Inferior parietal cortex (tissue), 1 donor: Measurements from ENCODE around the gene CCL19.

ENCODE experiments used
- DNase-seq: peaks from one replicate; pipeline ENCODE4 v3.0.0-alpha.2; 2016; ENCODE audit errors: extremely low spot score

Gene CCL19

DNA sequence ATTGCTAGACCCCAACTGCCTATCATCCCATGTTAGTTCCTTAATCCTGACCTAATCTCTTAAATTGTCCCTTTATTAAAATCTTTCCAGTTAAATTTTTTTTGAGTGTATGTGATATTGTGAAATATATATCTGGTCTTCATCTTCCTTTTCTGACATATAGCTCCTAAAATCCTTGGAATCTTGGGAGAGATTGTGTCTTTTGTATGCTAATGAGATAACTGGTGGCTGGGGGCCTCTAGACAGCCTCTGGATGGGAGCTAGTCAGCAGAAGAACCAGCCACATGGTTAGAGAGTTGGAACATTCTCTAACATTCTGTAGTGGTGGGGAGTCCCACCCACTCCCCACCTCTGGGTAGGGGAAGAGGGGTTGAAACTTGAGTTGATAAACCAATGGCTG is 3.7 kb upstream of the CCL19 start:
- DNase-seq: no peak

DNA sequence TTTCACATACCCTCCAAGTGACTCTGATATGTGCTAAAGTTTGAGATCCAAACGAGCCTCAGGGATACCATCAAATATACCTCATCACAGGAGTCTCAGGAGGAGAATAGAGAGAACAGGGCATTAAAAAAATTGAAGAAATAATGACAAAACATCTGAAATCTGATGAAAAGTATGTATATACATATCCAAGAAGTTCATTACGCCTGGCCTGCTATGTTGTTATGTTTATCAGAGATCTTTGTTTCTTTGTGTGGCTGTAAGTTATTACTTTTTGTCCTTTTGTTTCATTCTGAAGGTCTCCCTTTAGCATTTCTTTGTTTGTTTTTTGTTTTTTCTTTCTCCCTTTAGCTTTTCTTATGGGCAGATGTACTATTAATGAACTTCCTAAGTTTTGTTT is 2.5 kb upstream of the CCL19 start:
- no peak for DNase-seq

DNA sequence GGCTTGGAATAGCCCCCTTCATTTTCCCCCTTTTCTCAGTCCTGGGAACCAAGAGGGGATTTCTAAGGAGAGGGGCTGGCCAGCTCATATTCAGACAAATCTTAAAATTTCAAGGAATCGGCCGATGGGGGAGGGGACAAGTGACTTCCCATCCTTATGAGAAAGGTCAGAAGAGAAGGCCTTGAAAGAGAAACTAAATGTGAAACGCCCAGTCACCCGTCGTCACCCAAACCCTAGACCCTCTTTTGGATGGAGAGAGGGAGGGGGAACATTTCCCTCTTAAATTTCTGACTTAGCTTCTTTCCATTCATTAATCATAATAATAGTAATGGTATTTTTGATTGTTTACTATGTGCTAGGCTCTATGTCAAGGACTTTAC is 850 bp upstream of the CCL19 start:
- no peak for DNase-seq

DNA sequence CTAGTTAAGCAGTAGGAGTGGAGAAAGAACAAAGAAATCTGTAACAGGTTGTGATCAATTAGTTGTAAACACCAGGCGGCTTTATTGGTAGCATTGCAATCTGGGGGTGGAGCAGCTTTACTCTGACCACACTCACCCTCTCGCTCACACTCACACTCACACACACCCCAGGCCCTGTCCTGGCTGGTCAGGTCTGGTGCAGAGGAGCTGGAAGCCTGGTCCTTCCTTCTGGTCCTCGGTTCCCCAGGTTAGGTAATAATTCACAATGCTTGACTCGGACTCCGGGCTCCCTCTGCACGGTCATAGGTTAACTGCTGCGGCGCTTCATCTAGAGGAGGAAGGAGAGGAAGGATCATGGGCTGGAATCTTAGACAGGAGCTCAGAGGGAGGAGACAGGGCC is 1.6 kb downstream of the CCL19 start:
- no peak for DNase-seq

DNA sequence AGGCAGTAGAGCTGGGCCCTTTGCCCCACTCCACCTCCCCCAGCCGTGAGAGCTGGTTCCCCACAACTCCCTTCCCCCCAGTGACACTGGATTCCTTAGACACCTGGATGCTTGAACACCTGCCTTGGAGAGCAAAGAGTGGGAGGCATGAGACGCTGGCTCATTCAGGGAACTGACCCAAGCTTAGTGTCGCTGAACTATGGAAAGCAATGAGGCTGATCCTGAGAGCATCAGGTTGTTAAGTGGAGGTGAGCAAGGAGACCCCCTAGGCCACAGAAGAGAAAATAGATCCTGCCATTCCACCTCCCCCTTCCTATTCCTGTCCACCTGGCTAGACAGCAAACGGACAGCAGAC is 2.0 kb downstream of the CCL19 start:
- DNase-seq: no peak

DNA sequence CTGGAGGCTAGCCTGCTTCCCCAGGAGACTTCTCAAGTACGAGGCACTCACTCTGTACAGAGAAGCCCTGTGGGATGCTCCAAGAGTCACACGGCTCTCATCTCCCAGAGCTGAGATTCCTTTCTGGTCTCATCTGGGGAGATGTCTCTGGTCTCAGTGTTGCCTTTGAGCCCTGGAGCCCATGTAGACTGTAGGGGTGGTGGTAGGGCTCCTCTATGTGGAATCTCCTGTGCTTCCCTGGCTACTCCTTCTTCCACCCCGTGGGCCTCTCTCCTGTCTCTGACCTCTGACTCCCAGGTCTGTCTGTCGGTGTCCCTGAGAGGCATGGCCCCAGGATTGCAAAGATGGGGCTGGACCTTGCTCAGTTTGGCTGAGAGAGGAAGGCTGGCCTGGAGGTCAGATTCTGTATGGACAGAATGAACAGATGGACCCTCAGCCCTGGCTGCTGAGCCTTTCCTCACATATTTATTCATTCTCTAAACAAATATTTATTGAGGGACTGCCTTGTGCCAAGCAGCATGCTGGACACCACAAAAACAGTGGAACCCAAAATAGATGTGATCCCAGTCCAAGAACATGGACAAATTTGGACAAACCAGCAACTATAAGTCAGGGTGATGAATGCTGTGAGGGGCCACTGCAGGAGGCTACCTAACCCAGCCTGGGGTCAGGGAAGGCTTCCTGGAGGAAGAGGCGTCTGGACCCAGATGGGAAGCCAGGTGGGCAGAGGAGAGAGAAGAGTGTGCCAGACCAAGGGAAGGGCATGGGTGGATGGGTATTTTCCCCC is 2.6 kb downstream of the CCL19 start:
- DNase-seq: no peak

DNA sequence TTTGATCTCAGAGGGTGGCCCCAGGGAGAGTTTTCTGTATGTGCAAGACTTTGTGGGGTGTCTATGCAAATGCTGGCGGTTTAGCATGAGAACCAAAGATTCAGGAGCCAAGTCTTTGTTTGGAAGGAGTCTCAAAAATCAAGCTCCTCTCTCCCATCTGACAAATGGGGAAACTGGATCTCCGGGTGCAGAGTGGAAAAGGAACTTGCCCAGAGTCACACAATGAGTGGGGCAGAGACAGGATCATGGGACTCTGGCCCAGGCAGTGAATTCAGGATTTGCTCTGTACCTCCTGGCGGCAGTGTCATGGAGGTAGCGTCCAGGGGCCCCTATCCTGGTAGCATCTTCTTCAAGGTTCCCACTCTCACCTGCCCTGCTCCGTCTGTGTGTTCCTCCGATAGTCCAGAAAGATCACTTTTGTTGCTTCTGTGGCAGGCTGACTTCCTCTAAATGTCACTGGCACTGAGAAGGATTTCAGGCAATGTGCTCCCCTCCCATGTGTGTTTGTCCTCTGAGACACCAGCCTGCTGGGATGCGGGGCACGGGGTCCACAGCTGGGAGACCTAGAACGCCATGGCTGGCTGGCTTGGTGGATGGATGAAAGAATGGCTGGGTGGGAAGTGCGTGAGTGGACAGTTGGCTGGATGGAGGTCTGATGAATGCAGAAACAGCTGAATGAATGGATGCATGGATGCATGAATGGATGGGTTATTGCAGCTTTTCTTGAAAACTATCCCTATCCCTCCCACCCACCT is 3.6 kb downstream of the CCL19 start:
- DNase-seq: no peak

DNA sequence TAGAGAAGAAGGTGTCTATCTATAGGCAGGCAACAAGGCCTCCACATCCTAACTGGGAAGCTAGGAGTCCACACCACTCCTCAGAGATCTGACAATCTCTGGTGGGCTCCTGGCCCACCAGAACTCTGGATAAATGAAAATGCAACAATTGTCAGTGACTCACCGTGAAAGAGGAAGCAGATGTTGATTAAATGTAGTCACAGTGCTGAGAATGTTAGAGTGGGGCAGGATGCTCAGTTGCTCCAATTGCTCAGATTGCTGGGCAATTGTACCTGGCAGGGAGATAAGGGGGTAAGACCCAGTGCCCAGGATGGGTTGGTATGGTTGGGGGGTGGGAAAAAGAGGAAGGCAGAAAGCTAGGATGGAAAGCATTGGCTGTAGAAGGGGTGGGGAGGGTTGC is 4.3 kb downstream of the CCL19 start:
- no peak for DNase-seq

DNA sequence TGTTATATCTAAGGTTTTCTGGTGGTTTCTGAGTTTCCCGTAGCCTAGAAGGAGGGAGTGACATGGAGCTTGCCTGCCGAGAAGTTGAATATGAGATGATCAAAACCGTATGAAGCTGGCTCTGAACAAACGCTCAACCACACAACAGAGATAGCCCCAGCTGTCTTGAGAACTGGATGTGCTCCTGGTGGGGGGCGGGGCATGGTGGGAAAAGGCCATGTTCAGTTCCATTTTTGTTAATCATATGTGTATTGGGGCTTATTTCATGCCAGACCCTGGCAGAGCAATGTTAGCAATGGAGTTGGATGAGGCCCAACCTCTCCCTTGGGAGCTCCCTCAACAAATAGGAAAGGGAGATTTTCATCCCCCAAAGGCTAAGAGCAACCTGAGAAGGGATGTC is 4.8 kb downstream of the CCL19 start:
- no peak for DNase-seq

DNA sequence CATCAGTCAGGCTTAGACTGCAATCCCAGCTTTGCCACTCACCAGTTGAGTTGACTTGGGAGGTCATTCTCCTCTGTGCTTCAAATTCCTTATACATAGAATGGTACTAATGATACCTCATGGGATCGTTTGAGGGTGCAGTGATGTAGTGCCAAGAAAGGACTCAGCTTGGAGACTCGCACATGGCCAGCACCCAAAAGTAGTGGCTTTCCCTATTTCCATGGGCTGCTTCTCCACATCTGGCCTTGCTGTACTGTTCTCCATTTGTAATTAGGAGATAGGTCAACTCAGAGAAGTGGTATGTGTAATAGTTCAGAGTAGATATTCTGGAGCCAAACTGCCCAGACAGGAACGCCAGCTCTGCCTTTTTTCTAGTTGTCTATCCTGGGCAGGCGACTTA is 5.5 kb downstream of the CCL19 start:
- DNase-seq: no peak

DNA sequence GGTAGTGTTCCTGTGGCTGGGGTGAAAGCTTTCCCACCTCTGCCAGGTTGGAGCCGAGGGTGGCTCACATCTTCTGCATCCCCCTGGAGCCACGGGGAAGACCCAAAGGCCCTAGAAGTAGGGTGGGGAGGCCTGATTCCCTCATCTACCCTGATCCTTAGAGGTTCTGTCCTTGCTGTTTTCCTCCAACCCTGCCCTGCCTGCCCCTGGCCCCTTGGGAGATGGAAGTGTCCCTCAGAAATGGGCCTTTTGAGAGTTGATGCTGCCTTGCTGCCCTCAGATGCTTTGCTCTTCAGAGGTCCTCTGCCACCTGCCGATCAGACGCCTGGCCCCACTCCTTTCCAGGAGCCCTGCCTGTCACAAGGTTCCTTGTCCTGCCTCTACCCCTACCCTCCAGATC is 6.3 kb downstream of the CCL19 start:
- no peak for DNase-seq

DNA sequence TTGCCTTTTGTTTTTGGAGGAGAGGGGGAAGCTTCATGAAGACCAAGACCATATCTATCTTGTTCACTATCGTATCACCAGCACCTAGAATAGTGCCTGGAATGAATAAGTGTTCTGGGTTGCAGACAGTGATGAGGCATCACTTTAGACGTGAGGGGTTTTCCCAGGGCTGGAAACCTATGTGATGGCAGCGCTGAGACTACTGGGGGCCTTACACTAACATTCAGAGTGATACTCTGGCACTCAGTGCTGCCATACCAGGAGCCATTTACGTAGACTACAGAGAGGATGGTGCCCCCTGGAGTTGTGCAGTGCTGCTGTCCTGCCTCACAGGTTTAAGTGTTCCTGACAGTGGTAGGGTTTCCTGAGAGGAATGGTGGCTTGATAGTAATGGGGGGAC is 6.9 kb downstream of the CCL19 start:
- no peak for DNase-seq

DNA sequence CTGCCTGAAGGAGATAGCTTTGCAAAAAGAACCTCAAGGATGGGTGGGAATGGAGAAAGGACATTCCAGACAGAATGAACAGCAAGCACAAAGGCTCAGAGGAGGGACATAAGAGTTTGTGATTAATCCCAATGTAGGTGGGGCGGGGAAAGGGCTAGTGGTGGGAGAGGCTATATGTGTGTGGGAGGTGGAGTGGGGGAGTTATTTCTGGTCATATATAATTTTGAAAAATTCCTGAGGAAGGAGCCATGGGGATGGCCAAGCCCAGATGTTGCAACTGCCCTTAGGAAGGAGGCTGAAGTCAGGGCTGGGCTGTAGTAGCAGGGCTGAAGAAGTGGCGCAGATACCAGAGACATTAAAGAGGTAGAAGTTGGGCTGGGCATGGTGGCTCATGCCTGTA is 15.2 kb downstream of the CCL19 start:
- DNase-seq: no peak

DNA sequence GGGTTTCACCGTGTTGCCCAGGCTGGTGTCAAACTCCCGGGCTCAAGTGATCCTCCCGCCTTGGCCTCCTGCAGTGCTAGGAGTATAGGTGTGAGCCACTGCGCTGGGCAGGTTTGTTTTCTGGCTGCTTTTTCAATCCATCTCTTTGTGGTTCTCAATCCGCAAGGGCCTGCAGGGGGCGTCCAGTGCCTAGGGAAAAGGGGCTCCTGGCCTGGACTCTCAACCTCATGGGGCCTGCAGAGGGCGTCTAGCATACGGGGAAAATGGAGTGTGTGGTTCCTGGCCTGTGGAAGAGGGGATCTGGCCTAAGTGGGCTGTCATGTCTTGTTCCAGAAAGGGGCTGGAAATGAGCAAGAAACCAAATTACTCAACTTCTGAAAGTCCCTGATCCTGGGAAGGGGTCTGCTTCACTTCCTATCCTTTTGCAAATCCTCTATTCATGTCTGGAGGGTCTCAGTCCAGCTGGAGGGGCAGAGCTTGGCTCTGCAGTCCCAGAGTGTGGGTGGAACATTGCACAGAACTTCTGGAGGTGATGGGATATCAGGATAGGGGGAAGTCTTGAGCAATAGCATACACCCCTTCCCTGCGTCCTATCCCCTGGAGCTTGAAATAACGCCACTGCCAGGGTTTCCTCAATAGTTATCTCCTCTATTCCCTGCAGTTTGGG is 15.9 kb downstream of the CCL19 start:
- DNase-seq: peak; percentile 43

DNA sequence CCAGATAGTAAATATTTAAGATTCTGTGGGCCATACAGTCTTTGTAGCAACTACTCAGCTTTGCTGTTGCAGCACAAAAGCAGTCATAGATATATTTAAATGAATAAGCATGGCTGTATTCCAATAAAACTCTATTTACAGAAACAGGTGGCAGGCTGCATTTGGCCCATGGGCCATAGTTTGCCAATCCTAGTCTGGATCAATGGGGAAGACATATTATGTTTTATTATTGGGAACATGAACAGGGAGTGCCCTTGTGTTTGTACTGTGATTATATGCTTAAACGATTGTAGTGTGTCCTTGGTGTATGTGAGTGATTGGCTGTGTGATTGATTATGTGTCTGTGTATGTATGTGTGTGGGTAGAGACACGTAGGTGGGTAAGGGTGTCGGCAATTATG is 16.6 kb downstream of the CCL19 start:
- DNase-seq: no peak

DNA sequence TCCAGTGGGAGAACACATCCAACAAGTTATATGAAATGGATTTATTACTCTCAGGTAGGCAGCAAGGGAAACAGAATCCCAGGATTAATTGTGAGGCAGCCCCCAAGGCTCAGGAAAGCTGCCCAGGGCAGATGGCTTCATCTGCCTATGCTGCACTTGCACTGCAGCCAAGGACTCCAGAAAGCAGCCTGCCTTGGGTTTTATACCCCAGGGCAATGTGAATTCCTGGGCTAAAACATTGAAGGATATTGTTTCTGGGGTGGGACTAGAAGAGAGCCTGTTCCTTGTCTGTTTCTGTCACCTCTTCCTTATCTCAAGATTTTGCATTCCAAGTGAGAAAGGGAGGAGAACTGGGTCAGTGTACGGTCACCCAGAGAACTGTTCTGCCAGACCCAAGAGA is 19.8 kb downstream of the CCL19 start:
- DNase-seq: no peak

DNA sequence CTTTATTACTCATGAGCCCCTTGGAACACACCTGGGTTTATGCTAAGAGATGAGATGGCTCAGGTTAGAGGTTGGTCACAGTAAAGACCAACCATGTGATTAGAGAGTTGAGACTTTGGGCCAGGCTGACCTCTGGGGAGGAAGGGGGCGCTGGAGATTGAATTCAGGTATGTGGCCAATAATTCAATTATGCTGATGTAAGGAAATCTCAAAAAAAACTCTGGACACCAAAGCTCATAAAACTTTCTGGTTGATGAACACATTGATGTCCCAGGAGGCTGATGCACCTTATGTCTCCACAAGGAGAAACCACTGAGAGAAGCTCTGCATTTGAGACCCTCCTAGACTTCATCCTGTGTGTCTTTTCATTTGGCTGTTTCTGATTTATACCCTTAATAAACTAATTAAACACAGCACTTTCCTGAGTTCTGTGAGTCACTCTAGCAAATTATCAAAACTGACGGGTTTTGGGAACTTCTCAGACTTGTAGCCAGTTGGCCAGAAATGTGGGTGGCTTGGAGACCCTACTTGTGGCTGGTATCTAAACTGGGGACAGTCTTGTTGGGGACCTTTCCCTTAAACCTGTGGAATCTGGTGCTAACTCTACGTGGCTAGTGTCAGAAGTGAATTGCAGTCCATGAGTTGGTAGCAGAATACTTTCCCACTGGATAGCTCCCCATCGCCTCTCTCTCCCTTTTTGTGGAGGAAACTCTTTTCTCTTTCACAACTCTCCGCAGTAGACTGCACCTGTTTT is 21.1 kb downstream of the CCL19 start:
- no peak for DNase-seq

DNA sequence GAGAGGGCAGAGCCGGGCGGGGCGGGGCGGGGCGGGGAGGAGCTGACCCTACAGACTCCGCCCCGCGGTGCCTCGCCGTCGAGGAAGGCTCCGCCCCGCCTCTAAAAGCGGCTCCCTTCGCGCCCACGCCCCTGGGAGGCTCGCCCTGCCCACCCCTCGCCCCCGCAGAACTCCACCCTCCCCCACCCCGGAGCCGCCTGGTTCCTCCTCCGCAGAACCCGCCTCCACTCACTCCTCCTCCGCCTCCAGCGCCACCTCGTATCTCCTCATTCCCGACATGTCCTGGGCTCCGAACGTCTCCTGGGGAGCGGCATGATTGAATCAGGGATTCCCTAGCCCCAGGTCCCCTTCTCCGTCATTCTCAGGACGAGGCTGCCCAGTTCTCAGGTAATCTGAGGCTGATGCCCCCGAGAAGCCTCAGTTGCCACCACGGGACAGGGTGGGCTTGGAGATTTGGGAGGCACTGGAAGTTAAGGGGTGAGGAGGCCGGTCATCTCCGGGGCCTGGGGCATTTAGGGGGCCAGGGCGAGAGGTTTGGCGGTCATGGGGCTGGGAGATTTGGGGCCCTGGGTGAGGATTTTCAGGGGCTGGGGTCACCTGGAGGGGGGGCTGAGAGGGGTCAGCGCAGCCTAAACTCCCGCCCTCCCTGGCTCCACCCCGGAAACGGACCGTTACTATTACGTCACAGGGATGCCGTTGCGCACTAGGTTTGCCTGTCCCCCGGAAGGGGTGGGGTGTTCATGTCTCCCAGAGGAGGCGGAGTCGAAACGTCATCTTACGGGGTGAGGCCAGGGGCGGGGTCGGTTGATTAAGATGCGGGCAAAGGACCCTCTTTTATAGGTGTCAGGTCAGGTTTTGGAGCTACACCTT is 25.5 kb downstream of the CCL19 start:
- DNase-seq: peak; percentile 96

DNA sequence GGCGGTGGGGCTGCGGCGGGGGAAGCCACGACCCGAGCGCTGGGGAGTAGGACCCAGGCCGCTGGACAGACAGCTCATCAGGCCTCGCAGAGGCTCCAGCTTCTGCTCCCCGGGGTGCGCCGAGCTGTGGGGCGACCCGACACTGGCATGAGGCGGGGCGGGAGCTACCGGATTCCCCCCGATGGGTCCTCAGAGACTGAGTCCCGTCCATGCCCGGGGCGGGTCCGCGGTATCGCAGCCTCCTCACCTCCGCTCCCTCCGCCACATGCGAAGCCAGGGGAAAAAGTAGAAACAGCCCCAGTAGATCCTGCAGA is 26.1 kb downstream of the CCL19 start:
- no peak for DNase-seq

DNA sequence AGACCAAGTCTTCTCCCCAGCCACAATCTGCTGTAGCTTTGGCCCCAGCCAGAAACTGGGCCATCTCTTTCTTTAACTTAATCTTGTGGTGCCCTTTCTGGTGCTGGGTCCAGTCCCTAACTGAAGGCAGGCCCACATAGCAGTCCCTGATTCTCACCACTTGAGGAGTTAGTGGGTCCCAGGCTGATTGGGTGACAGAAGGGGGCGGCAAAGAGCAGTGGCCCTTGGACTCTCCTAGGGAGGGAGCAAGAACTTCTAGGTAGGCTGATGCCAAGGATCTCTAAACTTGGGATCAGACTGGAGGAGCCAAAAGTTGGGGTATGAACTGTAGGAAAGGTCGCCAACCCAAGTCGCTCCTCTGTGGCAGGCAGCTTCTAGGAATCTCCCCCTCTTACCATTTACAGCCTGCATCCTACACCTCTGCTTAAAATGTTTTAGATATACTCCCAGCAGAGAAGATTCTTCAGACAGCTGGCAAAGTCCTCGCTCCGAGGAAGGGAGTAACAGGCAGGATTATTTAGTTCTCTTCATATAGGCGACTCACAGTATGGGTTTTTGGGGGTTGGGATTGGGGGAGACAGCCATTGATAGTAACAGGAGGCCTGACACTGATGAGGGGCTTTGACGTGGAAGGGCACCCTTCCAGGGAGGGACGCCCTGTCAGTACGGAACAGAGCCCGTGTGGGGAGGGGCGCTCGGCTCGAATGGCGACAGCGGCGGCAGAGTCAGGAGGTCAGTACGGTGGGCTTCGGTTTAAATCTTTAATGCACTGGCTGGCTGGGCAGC is 26.6 kb downstream of the CCL19 start:
- peak; percentile 70 for DNase-seq

DNA sequence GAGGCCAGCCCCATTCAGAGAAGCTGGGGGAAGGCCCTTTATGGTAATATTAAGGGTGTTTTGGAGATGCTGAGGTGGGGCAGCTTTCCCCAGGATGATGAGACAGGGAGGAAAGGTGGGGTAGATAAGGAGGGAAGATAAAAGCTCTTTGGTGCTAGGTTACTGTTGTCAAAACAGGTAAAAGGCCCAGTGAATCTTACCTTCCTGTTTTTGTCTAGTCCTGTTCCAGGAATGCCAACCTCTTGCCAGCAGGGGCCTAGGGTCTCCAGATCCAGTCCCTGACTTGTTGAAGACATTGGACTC is 27.8 kb downstream of the CCL19 start:
- no peak for DNase-seq
